Adrenal gland (tissue), 12 donors: ENCODE results near the gene PARP2. TPM values are rescaled to one million over a fixed set of nuclear protein-coding genes. Genes with fewer than 3 reads are reported as not detected.
A peak's percentile ranks its signal among the peaks of the same experiment; 100 is the strongest.

Experiments
- DNase-seq, 7 donors: peaks; one replicate each; pipeline ENCODE4 v3.0.0-alpha.2; 2019 to 2020
- H3K27ac ChIP-seq, 5 donors: fragments of 200-600 bp; sonication (generic) in 4 of 5; 1 replicate in 3 of 5; 2 replicates in 2 of 5; pipeline versions ENCODE4 v1.5.1 to v1.8.0; 2016 to 2020; ENCODE audit warnings: mild to moderate bottlenecking in 1 of 5
- H3K27me3 ChIP-seq: fragments of 200-600 bp; 2 replicates; pipeline ENCODE4 v1.8.0; 2021
- H3K36me3 ChIP-seq, 2 donors: fragments of 200-600 bp; replicated peaks in 1 of 2; 1 replicate in 1 of 2; 2 replicates in 1 of 2; pipeline versions ENCODE4 v1.5.1 to v1.8.0; 2018 to 2022
- H3K4me1 ChIP-seq, 2 donors: fragments of 200-600 bp; replicated peaks in 1 of 2; 1 replicate in 1 of 2; 2 replicates in 1 of 2; pipeline versions ENCODE4 v1.5.1 to v1.8.0; 2018 to 2021
- H3K4me3 ChIP-seq, 4 donors: fragments of 200-600 bp; sonication (generic) in 3 of 4; one replicate each; pipeline ENCODE4 v1.5.1; 2016 to 2018
- H3K9me3 ChIP-seq, 3 donors: fragments of 200-600 bp; sonication (generic) in 1 of 3; replicated peaks in 1 of 3; 1 replicate in 2 of 3; 2 replicates in 1 of 3; pipeline versions ENCODE4 v1.5.1 to v1.8.0; 2016 to 2021
- CTCF ChIP-seq, 6 experiments: fragments of 450-650 bp in 4 of 6; fragments of 200-600 bp in 2 of 6; sonication (generic) in 1 of 6; IDR thresholded peaks; 1 replicate in 5 of 6; 2 replicates in 1 of 6; pipeline versions ENCODE4 v1.5.1 to v1.8.0; 2016 to 2021; ENCODE audit warnings: antibody characterized with exemption in 6 of 6, mild to moderate bottlenecking in 2 of 6, moderate library complexity in 1 of 6
- POLR2A ChIP-seq, 2 donors: fragments of 450-650 bp; IDR thresholded peaks; one replicate each; pipeline ENCODE4 v1.6.1; 2017; ENCODE audit warnings: antibody characterized with exemption in 2 of 2, mild to moderate bottlenecking in 2 of 2, moderate library complexity in 1 of 2
- WGBS, 4 donors: extraction: QIAGEN DNeasy Blood & Tissue Kit in 2 of 4; methylation state at CpG; one replicate each; pipeline versions ENCODE4 v1.1.5 to v1.1.7; 2013 to 2017; 5-methylcytosine and 5-hydroxymethylcytosine counted together
- intact Hi-C, 2 donors: fragments of 100-400 bp; cut with DNase I; formaldehyde crosslinking; loops; one replicate each; pipeline versions ENCODE4 v1.14.1 to v1.15.0; 2022 to 2023
- polyA plus RNA-seq, 3 donors: library from polyadenylated mRNA; stranded (reverse); fragments of 200-250 nt in 2 of 3; fragments of 350-450 nt in 1 of 3; fragmentation: Illumina TruSeq in 1 of 3; extraction: RNeasy Lipid Tissue Mini Kit (QIAGEN cat#74804) in 1 of 3; gene quantifications; one replicate each; pipeline ENCODE4 v1.2.3, GENCODE V29; 2013 to 2014
- total RNA-seq, 9 donors: library from RNA; depleted of rRNA in 4 of 9; stranded (reverse); fragments of >200 nt in 4 of 9; fragments of 120-200 nt in 1 of 9; fragmentation: NEBNext Ultra II Directional in 1 of 9; extraction: Animal tissue kit (Norgen Biotek cat#: 25700) in 1 of 9; gene quantifications; one replicate each; pipeline versions ENCODE4 v1.1.0 to v1.2.4, GENCODE V29; 2013 to 2023
- donor health status: healthy with polysubstance abuse.
- donor health status: Bipolar disorder and iron deficiency.
- donor health status: DM: yes; HTN: yes; CAD: no.
- donor health status: DM: no; HTN: no; CAD: no.
- donor health status: DM: no; HTN: no; CAD: no.
- donor health status: DM: yes; HTN: yes; CAD: no.

PARP2 gene
- total and polyA plus RNA-seq, 12 donors: 8.5 to 55.2 (median 24.4) TPM

DNA sequence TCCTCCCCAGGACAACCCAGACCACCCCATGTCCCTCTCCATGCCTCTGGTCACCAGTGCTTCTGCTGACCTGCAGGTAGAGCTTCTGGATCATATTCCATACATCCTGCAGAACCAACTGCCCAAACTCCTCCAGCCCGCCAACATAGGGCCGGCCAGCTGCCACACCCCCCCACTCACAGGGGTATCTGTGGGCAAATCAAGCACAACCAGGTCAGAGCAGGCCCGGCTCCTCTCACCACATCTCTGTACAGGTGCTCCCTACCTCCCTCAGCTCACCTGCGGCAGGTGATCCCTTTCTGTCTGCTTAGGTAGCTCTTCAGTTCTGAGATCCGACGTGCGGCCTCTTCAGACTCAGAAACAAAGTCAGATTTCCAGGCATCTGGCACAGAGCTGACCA, 40.9 kb downstream of the PARP2 start:
- Histone ChIP-seq H3K4me3 (no peak overlapping the region), H3K27ac (no peak overlapping the region), H3K36me3 (peaks cover 0 to 97% of the 10 kb centered on the region in 2 donors), H3K27me3 (no peaks in the 10 kb centered on the region), H3K4me1 (no peaks in the 10 kb centered on the region), H3K9me3 (no peaks in the 10 kb centered on the region)
- TF ChIP-seq CTCF (IDR thresholded peaks at IDR 0.05): no peak
- no peak for TF ChIP-seq POLR2A (IDR thresholded peaks at IDR 0.05)
- WGBS, 4 donors: 88 to 94% (median 91%) methylated on average over 6 to 7 of the region's 7 CpGs
- DNase-seq: no peak
- intact Hi-C loops: no loop called here

GRCh38 chr14:20384886-20385285, 41.5 kb downstream of the PARP2 start:
- peaks cover 0 to 97% of the 10 kb centered on the region in 2 donors for H3K36me3 ChIP-seq
- no peak overlapping the region for H3K4me3 ChIP-seq
- no peak overlapping the region for H3K27ac ChIP-seq
- no peaks in the 10 kb centered on the region for H3K27me3 ChIP-seq
- no peak for DNase-seq
- TF ChIP-seq POLR2A (IDR thresholded peaks at IDR 0.05) (no peak), CTCF (IDR thresholded peaks at IDR 0.05) (no peak)
- intact Hi-C loops: no loop called here
- H3K4me1 ChIP-seq: no peaks in the 10 kb centered on the region
- H3K9me3 ChIP-seq: no peaks in the 10 kb centered on the region
- 92 to 94% (median 93%) methylated on average over 4 to 5 of the region's 5 CpGs for WGBS, 4 donors

GRCh38 chr14:20386276-20386855, 42.9 kb downstream of the PARP2 start:
- WGBS, 4 donors: 92 to 96% (median 95%) methylated on average over 17 of the region's 17 CpGs
- Histone ChIP-seq H3K36me3 (peaks cover 0 to 97% of the 10 kb centered on the region in 2 donors), H3K27ac (no peak overlapping the region), H3K27me3 (no peaks in the 10 kb centered on the region), H3K4me1 (no peaks in the 10 kb centered on the region), H3K4me3 (no peak overlapping the region), H3K9me3 (no peaks in the 10 kb centered on the region)
- DNase-seq: no peak
- intact Hi-C loops: no loop called here
- TF ChIP-seq POLR2A (IDR thresholded peaks at IDR 0.05) (no peak), CTCF (IDR thresholded peaks at IDR 0.05) (no peak)

GRCh38 chr14:20387576-20387975, 44.1 kb downstream of the PARP2 start:
- intact Hi-C loops: no loop called here
- peak in 2 of 7 donors; percentile 8 to 23 for DNase-seq
- H3K36me3 ChIP-seq: peaks cover 0 to 97% of the 10 kb centered on the region in 2 donors
- TF ChIP-seq POLR2A (IDR thresholded peaks at IDR 0.05) (no peak), CTCF (IDR thresholded peaks at IDR 0.05) (no peak)
- no peak overlapping the region for H3K27ac ChIP-seq
- no peaks in the 10 kb centered on the region for H3K4me1 ChIP-seq
- no peak overlapping the region for H3K4me3 ChIP-seq
- no peaks in the 10 kb centered on the region for H3K27me3 ChIP-seq
- no peaks in the 10 kb centered on the region for H3K9me3 ChIP-seq
- 83 to 92% (median 84%) methylated on average over 6 of the region's 6 CpGs for WGBS, 4 donors
